Measurements from ENCODE around the gene KIR2DL1.
"Not testable (repeated sequence)": the region's sequence is repeated elsewhere in the genome, so short reads cannot be mapped to it uniquely, and the experiment has no call there.

KIR2DL1 gene

DNA sequence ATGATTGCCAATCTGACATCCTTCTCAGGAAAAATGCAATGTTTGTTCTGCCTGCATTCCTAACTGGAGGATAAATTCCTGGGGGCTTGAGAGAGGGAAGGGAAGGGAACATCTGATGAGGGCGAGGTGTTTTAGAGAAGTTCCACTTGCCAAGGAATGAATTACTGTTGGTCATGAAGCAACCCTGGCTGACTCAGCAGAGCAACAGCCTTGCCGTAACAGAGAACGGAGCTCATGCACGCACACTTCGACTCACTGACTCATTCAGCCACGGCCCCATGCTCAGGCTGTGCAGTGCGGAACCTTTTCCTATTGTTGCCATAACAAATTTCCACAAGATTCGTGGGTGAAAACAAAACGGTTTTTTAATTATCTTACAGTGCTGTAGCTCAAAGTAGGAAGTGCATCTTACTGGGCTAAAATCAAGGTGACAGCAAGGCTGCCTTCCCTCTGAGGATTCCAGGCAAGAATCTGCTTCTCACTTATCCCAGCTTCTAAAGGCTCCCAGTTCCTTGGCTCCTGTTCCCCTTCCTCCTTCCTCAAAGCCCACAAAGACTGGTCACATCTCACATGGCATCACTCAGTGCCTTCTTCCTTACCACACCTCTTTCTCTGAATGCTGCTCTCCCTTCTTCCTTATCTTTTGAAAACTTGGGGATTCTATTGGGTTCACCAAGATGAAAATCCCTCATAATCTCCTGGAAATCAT lies 21.8 kb upstream of the KIR2DL1 start:
- H3K4me3 ChIP-seq; H3K36me3 ChIP-seq (replicated peaks); DNase-seq (ENCODE audit: low spot score in 2 of 2); in situ Hi-C loops (cut with MboI; ENCODE audit: low sequenced_read_pairs); H3K4me1 ChIP-seq; H3K9me3 ChIP-seq; H3K27me3 ChIP-seq (ENCODE audit: low read depth): not testable (repeated sequence)

DNA sequence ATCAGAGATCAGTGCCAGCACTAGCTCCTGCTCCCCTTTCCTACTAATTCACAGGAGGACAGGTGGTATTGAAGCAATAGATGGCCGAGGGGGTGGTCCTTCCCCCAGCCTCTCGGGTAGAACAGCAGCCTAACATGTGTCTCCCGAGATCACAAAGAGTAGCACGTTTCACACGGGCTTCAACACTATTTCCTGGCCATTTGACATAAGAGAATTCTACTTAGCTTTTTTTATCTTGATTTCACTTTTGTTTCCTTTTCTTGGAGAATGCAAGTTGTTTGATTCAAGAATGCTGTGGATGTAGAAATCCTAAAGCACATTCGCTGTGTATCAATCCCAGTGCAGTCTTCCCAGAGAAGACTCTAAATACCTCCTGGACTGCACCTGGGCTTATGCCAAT lies 19.3 kb upstream of the KIR2DL1 start:
- H3K4me3 ChIP-seq; H3K4me1 ChIP-seq; H3K36me3 ChIP-seq (replicated peaks); H3K27me3 ChIP-seq (ENCODE audit: low read depth); DNase-seq (ENCODE audit: low spot score in 2 of 2); in situ Hi-C loops (cut with MboI; ENCODE audit: low sequenced_read_pairs); H3K9me3 ChIP-seq: not testable (repeated sequence)

DNA sequence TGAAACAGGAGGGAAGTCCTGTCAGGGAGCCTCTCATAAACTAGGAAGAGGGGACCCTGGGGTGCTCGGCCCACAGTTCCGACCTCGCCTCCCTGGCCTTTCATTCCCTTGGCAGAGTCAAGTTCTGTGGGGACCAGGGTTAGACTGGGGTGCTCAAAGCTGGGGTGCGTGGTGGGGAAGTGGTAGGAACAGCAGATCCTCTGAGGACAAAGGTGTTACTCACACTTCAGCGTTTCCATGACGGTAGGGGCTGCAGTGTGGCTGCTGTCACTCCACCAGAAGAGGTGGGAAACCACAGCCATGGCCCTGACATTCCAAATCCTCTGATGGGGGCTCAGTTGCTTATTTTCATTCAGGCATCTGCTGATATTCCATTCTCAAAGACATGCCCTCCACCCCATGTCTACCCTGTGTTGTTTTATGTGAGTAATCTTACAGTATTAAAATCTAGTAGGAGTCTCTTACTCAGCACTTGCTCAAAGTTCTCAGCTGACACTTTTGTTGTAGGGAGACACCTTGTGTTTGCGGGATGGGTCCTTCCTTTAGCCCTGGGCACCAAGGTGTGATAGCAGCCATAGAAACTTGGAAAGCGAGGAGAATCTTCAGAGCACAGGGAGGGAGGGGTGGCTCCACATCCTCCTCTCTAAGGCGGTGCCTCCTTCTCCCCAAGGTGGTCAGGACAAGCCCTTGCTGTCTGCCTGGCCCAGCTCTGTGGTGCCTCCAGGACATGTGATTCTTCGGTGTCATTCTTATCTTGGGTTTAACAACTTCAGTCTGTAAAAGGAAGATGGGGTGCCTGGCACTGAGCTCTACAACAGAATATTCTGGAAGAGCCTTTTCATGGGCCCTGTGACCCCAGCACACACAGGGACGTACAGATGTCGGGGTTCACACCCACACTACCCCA lies 13.1 kb upstream of the KIR2DL1 start:
- H3K4me1 ChIP-seq; H3K9me3 ChIP-seq; H3K36me3 ChIP-seq (replicated peaks); H3K27me3 ChIP-seq (ENCODE audit: low read depth); H3K4me3 ChIP-seq; in situ Hi-C loops (cut with MboI; ENCODE audit: low sequenced_read_pairs); DNase-seq (ENCODE audit: low spot score in 2 of 2): not testable (repeated sequence)

DNA sequence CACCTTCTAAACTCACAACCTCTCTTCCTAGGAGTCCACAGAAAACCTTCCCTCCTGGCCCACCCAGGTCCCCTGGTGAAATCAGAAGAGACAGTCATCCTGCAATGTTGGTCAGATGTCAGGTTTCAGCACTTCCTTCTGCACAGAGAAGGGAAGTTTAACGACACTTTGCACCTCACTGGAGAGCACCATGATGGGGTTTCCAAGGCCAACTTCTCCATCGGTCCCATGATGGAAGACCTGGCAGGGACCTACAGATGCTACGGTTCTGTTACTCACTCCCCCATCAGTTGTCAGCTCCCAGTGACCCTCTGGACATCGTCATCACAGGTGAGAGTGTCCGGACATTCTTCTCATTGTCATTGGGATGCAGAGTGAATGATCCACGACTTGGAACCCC lies 11.0 kb upstream of the KIR2DL1 start:
- H3K4me1 ChIP-seq; H3K4me3 ChIP-seq; H3K27me3 ChIP-seq (ENCODE audit: low read depth); H3K36me3 ChIP-seq (replicated peaks); H3K9me3 ChIP-seq; DNase-seq (ENCODE audit: low spot score in 2 of 2); in situ Hi-C loops (cut with MboI; ENCODE audit: low sequenced_read_pairs): not testable (repeated sequence)

DNA sequence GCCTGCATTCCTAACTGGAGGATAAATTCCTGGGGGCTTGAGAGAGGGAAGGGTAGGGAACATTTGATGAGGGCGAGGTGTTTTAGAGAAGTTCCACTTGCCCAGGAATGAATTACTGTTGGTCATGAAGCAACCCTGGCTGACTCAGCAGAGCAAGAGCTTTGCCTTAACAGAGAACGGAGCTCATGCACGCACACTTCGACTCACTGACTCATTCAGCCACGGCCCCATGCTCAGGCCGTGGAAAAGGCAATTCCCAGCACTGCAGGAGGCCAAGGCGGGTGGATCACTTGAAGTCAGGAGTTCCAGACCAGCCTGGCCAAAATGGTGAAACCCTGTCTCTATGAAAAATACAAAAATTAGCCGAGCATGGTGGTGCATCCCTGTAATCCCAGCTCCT lies 5.4 kb upstream of the KIR2DL1 start:
- DNase-seq (ENCODE audit: low spot score in 2 of 2); in situ Hi-C loops (cut with MboI; ENCODE audit: low sequenced_read_pairs); H3K9me3 ChIP-seq: not testable (repeated sequence)

DNA sequence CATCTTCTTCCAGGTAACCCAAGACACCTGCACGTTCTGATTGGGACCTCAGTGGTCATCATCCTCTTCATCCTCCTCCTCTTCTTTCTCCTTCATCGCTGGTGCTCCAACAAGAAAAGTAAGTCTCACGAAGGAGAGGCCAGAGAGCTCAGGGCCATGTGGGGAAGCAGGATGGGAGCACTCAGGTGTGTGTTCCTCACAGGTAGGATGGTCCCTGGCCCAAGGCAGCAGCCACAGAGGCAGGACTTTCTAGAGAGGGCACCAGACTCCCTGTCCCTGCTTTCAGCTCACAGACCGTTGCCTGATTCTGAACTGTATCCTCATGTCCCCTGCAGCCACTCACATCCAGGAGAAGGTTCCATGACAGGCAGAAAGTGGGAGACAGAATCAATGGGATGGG lies 3.1 kb upstream of the KIR2DL1 start:
- H3K4me3 ChIP-seq; H3K27me3 ChIP-seq (ENCODE audit: low read depth); H3K36me3 ChIP-seq (replicated peaks); H3K9me3 ChIP-seq; DNase-seq (ENCODE audit: low spot score in 2 of 2); in situ Hi-C loops (cut with MboI; ENCODE audit: low sequenced_read_pairs); H3K4me1 ChIP-seq: not testable (repeated sequence)

More for the DNA sequence above, 5.4 kb upstream of the KIR2DL1 start:
- not testable (repeated sequence) for H3K36me3 ChIP-seq (replicated peaks); H3K4me1 ChIP-seq; H3K4me3 ChIP-seq; H3K27me3 ChIP-seq (ENCODE audit: low read depth)

DNA sequence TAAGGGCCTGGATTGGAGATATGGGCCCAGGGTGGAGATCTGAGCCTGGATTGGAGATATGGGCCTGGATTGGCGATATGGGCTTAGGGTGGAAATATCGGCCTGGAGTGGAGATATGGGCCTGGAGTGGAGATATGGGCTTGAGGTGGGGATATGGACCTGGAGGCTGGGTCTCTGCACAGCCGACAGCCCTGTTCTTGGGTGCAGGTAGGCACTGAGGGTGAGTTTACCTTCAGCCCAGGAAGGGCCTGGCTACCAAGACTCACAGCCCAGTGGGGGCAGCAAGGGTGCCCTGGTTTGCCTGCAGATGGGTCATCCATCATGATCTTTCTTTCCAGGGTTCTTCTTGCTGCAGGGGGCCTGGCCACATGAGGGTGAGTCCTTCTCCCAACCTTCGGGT lies 918 bp downstream of the KIR2DL1 start:
- in situ Hi-C loops (cut with MboI; ENCODE audit: low sequenced_read_pairs); H3K36me3 ChIP-seq (replicated peaks); H3K4me3 ChIP-seq; H3K9me3 ChIP-seq; H3K4me1 ChIP-seq; H3K27me3 ChIP-seq (ENCODE audit: low read depth); DNase-seq (ENCODE audit: low spot score in 2 of 2): not testable (repeated sequence)

DNA sequence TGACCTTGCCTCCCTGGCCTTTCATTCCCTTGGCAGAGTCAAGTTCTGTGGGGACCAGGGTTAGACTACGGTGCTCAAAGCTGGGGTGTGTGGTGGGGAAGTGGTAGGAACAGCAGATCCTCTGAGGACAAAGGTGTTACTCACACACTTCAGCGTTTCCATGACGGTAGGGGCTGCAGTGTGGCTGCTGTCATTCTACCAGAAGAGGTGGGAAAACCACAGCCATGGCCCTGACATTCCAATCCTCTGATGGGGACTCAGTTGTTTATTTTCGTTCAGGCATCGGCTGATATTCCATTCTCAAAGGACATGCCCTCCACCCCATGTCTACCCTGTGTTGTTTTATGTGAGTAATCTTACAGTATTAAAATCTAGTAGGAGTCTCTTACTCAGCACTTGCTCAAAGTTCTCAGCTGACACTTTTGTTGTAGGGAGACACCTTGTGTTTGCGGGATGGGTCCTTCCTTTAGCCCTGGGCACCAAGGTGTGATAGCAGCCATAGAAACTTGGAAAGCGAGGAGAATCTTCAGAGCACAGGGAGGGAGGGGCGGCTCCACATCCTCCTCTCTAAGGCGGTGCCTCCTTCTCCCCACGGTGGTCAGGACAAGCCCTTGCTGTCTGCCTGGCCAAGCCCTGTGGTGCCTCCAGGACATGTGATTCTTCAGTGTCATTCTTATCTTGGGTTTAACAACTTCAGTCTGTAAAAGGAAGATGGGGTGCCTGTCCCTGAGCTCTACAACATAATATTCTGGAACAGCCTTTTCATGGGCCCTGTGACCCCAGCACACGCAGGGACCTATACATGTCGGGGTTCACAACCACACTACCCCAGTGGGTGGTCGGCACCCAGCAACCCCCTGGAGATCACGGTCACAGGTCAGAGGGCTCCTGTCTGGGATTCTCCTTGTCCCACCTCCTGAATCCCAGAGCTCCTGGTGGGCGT lies 1.7 kb downstream of the KIR2DL1 start:
- H3K4me3 ChIP-seq; in situ Hi-C loops (cut with MboI; ENCODE audit: low sequenced_read_pairs); H3K27me3 ChIP-seq (ENCODE audit: low read depth): not testable (repeated sequence)

DNA sequence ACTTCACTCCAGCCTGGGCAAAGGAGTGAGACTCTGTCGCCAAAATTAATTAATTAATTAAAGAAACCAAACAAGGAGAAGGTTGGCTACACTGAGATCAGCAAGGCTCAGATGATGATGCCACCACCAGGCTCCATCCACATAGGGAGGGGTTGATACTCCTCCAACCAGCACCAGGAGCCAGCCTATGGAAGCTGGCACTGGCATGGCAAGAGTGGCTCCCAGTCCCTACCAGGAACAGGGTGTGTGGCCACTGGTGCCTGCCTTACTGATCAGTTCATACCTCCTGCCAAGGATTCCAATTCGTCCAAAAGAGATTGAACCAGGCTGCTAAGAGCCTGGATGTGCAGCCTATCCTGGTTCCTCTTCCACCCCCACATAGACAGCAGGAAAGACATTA lies 3.1 kb downstream of the KIR2DL1 start:
- DNase-seq (ENCODE audit: low spot score in 2 of 2); H3K4me1 ChIP-seq; in situ Hi-C loops (cut with MboI; ENCODE audit: low sequenced_read_pairs); H3K27me3 ChIP-seq (ENCODE audit: low read depth); H3K36me3 ChIP-seq (replicated peaks); H3K9me3 ChIP-seq; H3K4me3 ChIP-seq: not testable (repeated sequence)

More for the DNA sequence above, 1.7 kb downstream of the KIR2DL1 start:
- not testable (repeated sequence) for H3K36me3 ChIP-seq (replicated peaks); DNase-seq (ENCODE audit: low spot score in 2 of 2); H3K9me3 ChIP-seq; H3K4me1 ChIP-seq

DNA sequence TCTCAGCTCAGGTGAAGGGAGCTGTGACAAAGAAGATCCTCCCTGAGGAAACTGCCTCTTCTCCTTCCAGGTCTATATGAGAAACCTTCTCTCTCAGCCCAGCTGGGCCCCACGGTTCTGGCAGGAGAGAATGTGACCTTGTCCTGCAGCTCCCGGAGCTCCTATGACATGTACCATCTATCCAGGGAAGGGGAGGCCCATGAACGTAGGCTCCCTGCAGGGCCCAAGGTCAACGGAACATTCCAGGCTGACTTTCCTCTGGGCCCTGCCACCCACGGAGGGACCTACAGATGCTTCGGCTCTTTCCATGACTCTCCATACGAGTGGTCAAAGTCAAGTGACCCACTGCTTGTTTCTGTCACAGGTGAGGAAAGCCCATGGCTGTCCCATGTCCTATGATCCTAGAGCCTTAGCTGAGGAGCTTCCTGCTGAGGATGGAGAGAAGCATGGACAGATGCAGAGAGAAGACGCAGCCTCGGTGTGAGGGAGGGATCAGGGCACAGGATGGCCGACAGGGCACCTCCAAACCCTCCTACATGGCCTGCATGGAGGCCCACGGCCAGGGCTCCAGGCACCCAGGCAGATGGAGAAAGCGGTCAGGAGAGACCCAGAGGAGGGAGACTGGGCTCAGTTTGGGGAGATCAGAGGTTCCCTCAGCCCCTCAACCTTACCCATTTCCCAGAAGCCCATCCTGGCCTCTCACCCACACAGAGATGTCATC lies 5.7 kb downstream of the KIR2DL1 start:
- H3K4me1 ChIP-seq; H3K36me3 ChIP-seq (replicated peaks); H3K27me3 ChIP-seq (ENCODE audit: low read depth); H3K9me3 ChIP-seq; DNase-seq (ENCODE audit: low spot score in 2 of 2); in situ Hi-C loops (cut with MboI; ENCODE audit: low sequenced_read_pairs); H3K4me3 ChIP-seq: not testable (repeated sequence)

DNA sequence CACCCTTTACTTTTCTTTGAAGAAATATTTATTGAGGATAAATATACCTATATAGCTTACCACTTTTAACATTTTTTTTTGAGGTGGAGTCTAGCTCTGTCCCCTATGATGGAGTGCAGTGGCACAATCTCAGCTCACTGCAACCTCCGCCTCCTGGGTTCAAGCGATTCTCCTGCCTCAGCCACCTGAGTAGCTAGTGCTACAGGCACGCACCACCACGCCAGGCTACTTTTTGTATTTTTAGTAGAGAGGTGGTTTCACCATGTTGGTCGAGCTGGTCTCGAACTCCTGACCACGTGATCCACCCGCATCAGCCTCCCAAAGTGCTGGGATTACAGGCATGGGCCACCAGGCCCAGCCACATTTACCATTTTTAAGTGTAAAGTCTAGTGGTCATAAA lies 6.2 kb downstream of the KIR2DL1 start:
- in situ Hi-C loops (cut with MboI; ENCODE audit: low sequenced_read_pairs); H3K36me3 ChIP-seq (replicated peaks); H3K4me3 ChIP-seq; H3K9me3 ChIP-seq; DNase-seq (ENCODE audit: low spot score in 2 of 2); H3K27me3 ChIP-seq (ENCODE audit: low read depth); H3K4me1 ChIP-seq: not testable (repeated sequence)

DNA sequence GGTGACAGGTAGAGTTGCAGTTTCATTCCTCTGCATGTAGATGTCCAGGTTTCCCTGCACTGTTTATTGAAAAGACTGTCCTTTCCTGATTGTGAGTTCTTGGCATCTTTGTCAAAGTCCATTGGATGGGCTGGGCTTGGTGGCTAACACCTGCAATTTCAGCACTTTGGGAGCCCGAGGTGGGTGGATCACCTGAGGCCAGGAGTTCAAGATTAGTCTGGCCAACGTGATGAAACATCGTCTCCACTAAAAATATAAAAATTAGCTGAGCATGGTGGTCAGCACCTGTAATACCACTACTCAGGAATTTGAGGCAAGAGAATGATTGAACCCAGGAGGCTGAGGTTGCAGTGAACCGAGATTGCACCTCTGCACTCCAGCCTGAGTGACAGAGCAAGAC lies 8.3 kb downstream of the KIR2DL1 start:
- H3K9me3 ChIP-seq; in situ Hi-C loops (cut with MboI; ENCODE audit: low sequenced_read_pairs); H3K27me3 ChIP-seq (ENCODE audit: low read depth); H3K4me3 ChIP-seq; H3K4me1 ChIP-seq; H3K36me3 ChIP-seq (replicated peaks); DNase-seq (ENCODE audit: low spot score in 2 of 2): not testable (repeated sequence)

DNA sequence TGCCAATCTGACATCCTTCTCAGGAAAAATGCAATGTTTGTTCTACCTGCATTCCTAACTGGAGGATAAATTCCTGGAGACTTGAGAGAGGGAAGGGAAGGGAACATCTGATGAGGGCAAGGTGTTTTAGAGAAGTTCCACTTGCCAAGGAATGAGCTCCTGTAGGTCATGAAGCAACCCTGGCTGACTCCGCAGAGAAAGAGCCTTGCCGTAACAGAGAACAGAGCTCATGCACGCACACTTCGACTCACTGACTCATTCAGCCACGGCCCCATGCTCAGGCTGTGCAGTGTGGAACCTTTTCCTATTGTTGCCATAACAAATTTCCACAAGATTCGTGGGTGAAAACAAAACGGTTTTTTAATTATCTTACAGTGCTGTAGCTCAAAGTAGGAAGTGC lies 9.3 kb downstream of the KIR2DL1 start:
- in situ Hi-C loops (cut with MboI; ENCODE audit: low sequenced_read_pairs); H3K9me3 ChIP-seq; DNase-seq (ENCODE audit: low spot score in 2 of 2); H3K4me1 ChIP-seq; H3K27me3 ChIP-seq (ENCODE audit: low read depth); H3K36me3 ChIP-seq (replicated peaks); H3K4me3 ChIP-seq: not testable (repeated sequence)
